NCI-H345 treated with DMSO at 0.1 percent for 48 hours (cell line): ENCODE measurements around the gene NDUFAF8.

Experiments
- DNase-seq: peaks from one replicate; lab custom pipeline; 2025; ENCODE audit not compliant: unreplicated experiment; lab: John Stamatoyannopoulos, UW

Gene NDUFAF8

GRCh38 chr17:81267390-81268067 is 28.4 kb downstream of the NDUFAF8 start:
- no peak for DNase-seq

DNA sequence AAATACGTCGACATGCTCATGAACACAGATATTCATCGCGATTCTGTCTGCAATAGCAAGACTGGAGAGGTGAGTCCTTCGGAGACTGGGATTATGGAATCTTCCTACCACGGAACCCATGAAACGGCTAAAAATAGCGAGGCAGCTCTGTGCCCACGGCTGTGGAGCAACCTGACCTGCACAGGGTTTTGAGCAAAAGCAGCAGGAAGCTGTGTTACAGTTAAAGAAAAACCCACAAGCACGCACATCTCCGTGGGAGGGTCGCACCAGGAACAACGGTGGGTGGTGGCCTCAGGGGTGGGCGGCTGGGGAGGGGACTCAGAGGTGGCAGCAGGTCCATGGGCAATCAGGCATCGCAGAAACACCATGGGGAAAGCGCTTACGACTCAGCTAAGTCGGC is 31.2 kb downstream of the NDUFAF8 start:
- no peak for DNase-seq

- DNase-seq = peak; percentile 93
Measured at GRCh38 chr17:81271226-81271625, 32.1 kb downstream of the NDUFAF8 start.

- no peak for DNase-seq
Measured at GRCh38 chr17:81272616-81273015, 33.5 kb downstream of the NDUFAF8 start.

GRCh38 chr17:81273698-81274470 is 34.8 kb downstream of the NDUFAF8 start:
- DNase-seq = no peak

DNA sequence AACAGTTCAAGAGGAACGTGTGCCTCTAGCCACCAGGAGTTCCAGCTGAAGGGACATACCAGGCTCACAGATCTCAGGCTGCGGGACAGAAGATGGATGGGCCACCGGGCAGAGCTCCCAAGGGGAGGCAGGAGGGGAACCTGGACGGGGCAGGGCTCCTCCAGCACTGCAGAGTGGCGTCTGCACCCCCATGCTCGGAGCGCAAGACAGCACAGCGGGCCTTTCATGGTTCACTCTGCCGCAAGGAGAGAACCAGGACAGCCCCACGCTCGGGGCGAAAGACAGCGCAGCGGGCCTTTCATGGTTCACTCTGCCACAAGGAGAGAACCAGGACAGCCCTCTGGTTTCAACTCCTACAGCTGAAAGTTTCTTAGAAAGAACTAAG is 35.3 kb downstream of the NDUFAF8 start:
- no peak for DNase-seq

- no peak for DNase-seq
Measured at GRCh38 chr17:81276781-81277180, 37.7 kb downstream of the NDUFAF8 start.

DNA sequence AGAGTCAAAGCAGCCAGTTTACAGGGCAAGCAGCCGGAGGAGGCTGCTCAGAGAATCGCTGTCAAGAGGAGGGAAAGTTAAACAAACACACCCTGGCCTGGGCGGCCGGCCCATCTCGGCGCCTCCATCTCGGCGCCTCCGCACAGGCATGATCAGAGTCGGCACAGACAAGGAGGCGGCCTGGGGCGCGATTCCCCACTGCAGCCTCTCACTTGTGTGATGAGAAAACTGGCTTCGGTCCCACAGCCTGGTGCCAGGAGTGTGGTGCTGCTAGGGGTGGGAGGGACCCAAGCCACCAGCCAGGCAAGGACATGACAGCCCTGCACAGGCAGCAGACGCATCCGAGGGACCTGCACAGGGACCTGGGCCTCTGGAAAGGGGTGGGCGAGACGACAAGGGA is 38.3 kb downstream of the NDUFAF8 start:
- no peak for DNase-seq

GRCh38 chr17:81277946-81278693 is 39.0 kb downstream of the NDUFAF8 start:
- DNase-seq = no peak

DNA sequence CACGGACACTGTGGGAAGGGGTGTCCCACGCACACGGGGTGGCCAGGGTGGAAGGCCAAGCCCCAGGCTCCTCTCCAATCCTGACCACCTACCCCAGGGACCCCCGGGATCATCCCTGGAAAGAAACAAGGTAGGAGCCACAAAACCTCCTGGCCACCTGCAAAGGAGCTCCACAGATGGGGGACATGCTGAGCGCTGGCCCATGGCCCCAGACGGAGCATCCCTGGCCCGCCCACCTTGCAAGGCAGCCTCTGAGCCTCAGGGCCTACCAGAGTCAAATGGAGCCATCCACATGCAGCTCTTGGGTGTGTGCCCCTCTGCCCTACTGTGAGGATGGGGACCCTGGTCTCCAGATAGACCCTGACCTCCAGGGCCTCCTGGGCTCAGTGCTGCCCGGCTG is 39.7 kb downstream of the NDUFAF8 start:
- no peak for DNase-seq

GRCh38 chr17:81279278-81280275 is 40.5 kb downstream of the NDUFAF8 start:
- no peak for DNase-seq

DNA sequence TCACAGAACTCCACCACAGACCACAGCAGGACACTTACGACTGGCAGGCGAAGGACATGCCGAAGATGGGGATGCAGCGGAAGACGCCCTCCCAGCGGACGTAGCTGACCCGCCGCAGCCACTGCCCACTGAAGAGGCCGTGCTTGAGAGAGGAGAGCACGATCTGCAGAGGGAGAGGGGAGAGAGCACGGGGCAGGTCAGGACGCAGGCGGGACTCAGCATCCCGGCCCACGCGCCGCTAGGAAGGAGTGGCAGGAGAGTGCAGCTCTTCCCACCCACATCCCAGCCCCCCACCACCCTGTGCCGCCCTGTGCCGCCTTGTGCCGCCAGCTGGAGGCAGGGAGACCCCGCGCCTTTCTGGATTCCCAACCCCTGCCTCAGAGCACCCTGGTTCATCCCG is 41.5 kb downstream of the NDUFAF8 start:
- no peak for DNase-seq

GRCh38 chr17:81282141-81282540 is 43.0 kb downstream of the NDUFAF8 start:
- no peak for DNase-seq

GRCh38 chr17:81282876-81283275 is 43.8 kb downstream of the NDUFAF8 start:
- no peak for DNase-seq

DNA sequence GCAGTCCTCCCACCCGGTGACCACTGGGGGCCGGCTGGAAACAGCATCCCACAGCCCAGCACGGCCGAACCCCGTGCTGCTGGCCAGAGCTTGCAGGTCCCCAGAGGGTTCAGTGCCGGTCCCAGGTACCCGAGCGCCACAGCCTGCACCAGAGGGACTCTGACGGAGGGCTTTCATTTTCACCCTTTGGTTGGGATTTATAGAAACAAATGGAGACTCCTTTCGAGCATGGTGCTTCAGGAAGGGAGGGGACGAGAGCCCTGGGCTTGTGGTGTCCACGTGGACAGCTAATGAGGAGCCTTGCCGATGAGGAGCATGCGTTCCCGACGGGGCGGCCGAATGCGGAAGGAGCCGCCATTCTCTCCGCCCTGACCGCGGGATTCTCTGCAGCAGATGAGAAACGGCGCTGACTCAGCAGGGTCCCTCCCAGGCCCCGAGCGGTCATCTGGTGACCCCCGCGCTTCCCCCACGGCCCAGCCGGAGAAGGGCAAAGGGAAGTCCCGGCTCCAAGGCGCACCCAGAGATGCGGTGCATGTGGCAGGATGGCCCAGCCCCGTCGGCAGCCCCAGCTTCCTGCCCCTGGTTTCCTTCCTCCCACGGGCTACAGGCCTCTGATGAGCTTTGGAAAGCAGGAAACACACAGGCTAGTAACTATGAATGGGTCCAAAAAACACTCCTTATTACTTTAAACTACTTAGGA is 46.2 kb downstream of the NDUFAF8 start:
- no peak for DNase-seq

DNA sequence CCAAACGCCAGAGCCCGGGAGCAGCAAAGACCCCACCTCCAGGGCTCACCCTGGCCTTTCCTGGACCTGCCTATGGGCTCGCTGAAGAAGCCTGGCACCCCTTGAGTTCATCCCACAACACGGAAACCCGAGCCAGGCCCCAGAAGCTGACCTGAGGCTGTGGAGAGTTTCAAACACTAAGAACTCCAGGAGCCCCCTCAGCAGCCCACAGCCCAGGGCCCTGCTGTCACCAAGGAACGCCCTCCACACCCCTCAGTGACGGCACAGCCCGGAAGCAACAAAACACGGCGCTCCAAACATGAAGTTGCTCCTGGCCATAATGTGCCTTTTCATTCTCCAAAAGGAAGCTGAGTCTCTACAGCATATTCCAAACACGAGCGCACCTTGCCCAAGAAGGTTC is 46.8 kb downstream of the NDUFAF8 start:
- no peak for DNase-seq

DNA sequence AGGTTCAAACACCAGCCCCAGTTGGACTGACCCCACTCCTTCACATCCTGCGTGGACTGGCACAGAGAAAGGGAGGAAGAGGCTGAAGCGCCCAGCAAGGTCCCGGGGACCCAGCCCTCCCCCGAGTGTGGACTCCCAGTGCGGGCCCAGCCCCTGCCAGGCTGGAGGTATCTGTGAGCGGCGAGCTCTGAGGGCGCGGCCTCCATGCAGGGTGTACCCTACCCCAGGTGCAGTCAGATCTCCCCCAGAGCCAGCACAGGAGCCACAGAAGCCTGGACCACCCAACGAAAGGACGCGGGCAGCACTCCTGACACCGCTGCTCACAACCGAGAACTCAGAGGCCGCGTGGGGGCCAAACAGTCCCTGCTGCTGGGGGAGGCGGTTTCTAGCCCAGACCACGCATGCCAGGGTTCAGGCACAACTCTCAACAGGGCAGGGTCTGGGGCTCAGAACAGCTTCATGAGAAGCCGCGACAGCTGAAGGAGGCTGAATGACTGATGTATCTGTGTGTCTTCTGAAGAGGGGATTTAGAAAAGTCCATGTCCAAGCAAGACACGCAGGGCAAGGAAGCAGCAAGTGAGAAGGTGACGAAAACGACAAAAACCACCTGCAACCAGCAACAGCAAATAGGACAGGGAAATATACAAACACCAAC is 47.5 kb downstream of the NDUFAF8 start:
- no peak for DNase-seq

DNA sequence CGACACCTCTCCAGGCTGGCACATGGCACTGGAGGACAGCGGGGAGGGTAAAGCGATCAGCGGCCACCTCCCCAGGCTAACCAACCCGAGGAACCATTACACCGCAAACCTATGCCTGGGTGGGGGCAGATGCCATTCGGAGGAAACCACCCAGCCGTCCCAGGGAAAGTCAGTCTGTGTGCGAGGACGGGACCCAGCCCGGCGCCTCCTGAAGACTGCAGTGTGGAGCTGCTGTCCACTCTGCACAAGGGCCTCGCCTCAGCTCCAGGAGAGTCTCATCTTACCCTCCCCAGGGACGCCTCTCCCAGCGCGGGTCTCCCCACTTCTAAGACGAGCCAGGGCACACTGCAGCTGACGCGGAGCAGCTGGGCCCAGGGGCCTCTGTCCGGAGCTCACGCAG is 48.0 kb downstream of the NDUFAF8 start:
- DNase-seq = no peak

- DNase-seq = no peak
Measured at GRCh38 chr17:81287741-81288430, 48.8 kb downstream of the NDUFAF8 start.
